ENCODE results near the gene FAM20A. TPM values are rescaled to one million over a fixed set of nuclear protein-coding genes. Genes with fewer than 3 reads are reported as not detected.
A peak's percentile ranks its signal among the peaks of the same experiment; 100 is the strongest.

The FAM20A gene
- total RNA-seq, 2 experiments from 2014 or later: not detected

GRCh38 chr17:68534695-68535088, 66.5 kb downstream of the FAM20A start:
- Histone ChIP-seq H3K4me3 (ENCODE audit: low read length) (no peak overlapping the region), H3K27me3 (ENCODE audit: control insufficient read depth in 1 of 2, insufficient read depth in 2 of 2, low read length in 2 of 2) (no peaks in the 10 kb centered on the region), H3K4me1 (ENCODE audit: insufficient read depth, low read length) (no peaks in the 10 kb centered on the region), H3K27ac (ENCODE audit: low read depth in 1 of 2, low read length in 2 of 2) (no peak overlapping the region), H3K9me3 (ENCODE audit: control insufficient read depth in 1 of 2, insufficient read depth in 1 of 2, low read length in 2 of 2) (no peaks in the 10 kb centered on the region), H3K36me3 (ENCODE audit: insufficient read depth, low read length) (peaks cover 82% of the 10 kb centered on the region)
- ATAC-seq (ENCODE audit: poor library complexity) (no peak), DNase-seq (no peak)
- no peaks in the 10 kb centered on the region for H3K9me3 Mint-ChIP-seq
- ChIA-PET POLR2A (no interaction called here), CTCF (interaction anchor here (0.9 kb wide), 1 partner anchor 9 kb away, joined by 4 read pairs; no protein-coding TSS in a partner anchor)
- no peak overlapping the region for H3K4me3 Mint-ChIP-seq
- intact Hi-C loops (cut with DNase I, micrococcal nuclease): loop anchor here in 1 of 2 experiments (5.0 kb wide), 1 partner anchor 713 kb away; no protein-coding TSS in a partner anchor
- no peaks in the 10 kb centered on the region for H3K27me3 Mint-ChIP-seq
- no peaks in the 10 kb centered on the region for H3K4me1 Mint-ChIP-seq (ENCODE audit: low read depth)
- TF ChIP-seq, protein P1, sequence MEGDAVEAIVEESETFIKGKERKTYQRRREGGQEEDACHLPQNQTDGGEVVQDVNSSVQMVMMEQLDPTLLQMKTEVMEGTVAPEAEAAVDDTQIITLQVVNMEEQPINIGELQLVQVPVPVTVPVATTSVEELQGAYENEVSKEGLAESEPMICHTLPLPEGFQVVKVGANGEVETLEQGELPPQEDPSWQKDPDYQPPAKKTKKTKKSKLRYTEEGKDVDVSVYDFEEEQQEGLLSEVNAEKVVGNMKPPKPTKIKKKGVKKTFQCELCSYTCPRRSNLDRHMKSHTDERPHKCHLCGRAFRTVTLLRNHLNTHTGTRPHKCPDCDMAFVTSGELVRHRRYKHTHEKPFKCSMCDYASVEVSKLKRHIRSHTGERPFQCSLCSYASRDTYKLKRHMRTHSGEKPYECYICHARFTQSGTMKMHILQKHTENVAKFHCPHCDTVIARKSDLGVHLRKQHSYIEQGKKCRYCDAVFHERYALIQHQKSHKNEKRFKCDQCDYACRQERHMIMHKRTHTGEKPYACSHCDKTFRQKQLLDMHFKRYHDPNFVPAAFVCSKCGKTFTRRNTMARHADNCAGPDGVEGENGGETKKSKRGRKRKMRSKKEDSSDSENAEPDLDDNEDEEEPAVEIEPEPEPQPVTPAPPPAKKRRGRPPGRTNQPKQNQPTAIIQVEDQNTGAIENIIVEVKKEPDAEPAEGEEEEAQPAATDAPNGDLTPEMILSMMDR (IDR thresholded peaks at IDR 0.05): no peak
- H3K27ac Mint-ChIP-seq: no peak overlapping the region
- H3K36me3 Mint-ChIP-seq (ENCODE audit: low read depth): peaks cover 89% of the 10 kb centered on the region

DNA sequence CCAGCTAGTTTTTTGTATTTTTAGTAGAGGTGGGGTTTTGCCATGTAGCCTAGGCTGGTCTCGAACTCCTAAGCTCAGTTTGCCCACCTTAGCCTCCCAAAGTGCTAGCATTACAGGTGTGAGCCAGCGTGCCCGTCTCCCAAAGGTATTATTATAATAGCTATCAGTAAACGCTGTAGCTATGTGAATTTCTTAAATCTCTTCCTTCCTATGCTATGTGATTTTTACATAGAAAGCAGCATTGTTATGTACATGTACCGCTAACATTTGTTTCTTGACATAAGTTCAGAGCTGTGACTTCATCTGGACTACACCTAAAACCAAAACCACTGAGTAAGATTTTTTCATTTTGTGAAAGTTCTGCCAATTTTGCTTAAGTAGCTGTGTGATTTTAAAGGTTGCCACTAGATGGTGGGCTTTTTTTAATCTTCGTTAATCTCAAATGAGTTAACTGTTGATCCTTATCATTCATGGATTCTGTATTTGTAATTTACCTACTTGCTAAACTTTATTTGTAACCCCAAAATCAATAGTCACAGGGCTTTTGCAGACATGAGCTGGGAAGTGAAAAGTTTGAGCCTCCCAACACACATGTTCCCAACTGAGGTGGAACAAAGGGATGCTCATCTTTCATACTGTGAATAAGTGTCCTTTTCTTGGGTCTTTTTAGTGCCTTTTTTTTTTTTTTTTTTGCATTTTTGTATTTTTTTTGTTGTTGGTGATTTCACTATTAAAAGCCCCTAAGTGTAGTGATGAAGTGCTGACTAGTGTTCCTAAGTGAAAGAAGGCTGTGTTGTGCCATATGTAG, 67.1 kb downstream of the FAM20A start:
- H3K27me3 ChIP-seq (ENCODE audit: control insufficient read depth in 1 of 2, insufficient read depth in 2 of 2, low read length in 2 of 2): no peaks in the 10 kb centered on the region
- Mint-ChIP-seq H3K27me3 (no peaks in the 10 kb centered on the region), H3K4me1 (ENCODE audit: low read depth) (no peaks in the 10 kb centered on the region), H3K4me3 (no peak overlapping the region), H3K36me3 (ENCODE audit: low read depth) (peaks cover 89% of the 10 kb centered on the region), H3K9me3 (no peaks in the 10 kb centered on the region), H3K27ac (no peak overlapping the region)
- TF ChIP-seq, protein P1 (IDR thresholded peaks at IDR 0.05): no peak
- CTCF ChIA-PET: interaction anchor here (0.9 kb wide), 1 partner anchor 8 kb away, joined by 4 read pairs; no protein-coding TSS in a partner anchor
- POLR2A ChIA-PET: no interaction called here
- no peak overlapping the region for H3K4me3 ChIP-seq (ENCODE audit: low read length)
- no peaks in the 10 kb centered on the region for H3K9me3 ChIP-seq (ENCODE audit: control insufficient read depth in 1 of 2, insufficient read depth in 1 of 2, low read length in 2 of 2)
- no peak overlapping the region for H3K27ac ChIP-seq (ENCODE audit: low read depth in 1 of 2, low read length in 2 of 2)
- intact Hi-C loops (cut with DNase I, micrococcal nuclease): no loop called here
- peaks cover 86% of the 10 kb centered on the region for H3K36me3 ChIP-seq (ENCODE audit: insufficient read depth, low read length)
- DNase-seq (peak in 1 of 14 experiments; percentile 15), ATAC-seq (ENCODE audit: poor library complexity) (no peak)
- no peaks in the 10 kb centered on the region for H3K4me1 ChIP-seq (ENCODE audit: insufficient read depth, low read length)

DNA sequence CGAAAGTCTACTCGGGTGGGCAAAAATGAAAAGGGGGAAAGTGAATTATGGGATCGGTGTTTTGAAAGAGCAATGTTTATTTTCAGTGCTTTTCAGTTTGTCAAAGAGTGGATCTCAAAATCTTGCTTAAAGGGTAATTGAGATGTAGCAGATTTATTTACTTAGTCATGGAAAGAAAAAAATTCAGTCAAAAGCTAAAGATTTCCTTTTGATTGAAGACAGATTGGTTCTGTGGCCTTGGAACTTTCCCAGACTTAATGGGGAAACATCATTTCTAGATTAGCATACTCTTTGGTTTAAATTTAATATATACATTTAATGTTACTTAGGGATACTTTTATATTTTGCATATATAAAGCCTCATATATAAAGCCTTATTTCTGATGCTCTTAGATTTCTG, 68.3 kb downstream of the FAM20A start:
- Histone ChIP-seq H3K27ac (ENCODE audit: low read depth in 1 of 2, low read length in 2 of 2) (no peak overlapping the region), H3K4me1 (ENCODE audit: insufficient read depth, low read length) (no peaks in the 10 kb centered on the region), H3K36me3 (ENCODE audit: insufficient read depth, low read length) (peaks cover 98% of the 10 kb centered on the region), H3K27me3 (ENCODE audit: control insufficient read depth in 1 of 2, insufficient read depth in 2 of 2, low read length in 2 of 2) (no peaks in the 10 kb centered on the region), H3K9me3 (ENCODE audit: control insufficient read depth in 1 of 2, insufficient read depth in 1 of 2, low read length in 2 of 2) (no peaks in the 10 kb centered on the region), H3K4me3 (ENCODE audit: low read length) (no peak overlapping the region)
- no peak for DNase-seq
- Mint-ChIP-seq H3K27me3 (no peaks in the 10 kb centered on the region), H3K9me3 (no peaks in the 10 kb centered on the region), H3K36me3 (ENCODE audit: low read depth) (peaks cover 90% of the 10 kb centered on the region), H3K4me1 (ENCODE audit: low read depth) (no peaks in the 10 kb centered on the region), H3K27ac (no peak overlapping the region), H3K4me3 (no peak overlapping the region)
- ChIA-PET POLR2A (no interaction called here), CTCF (no interaction called here)
- ATAC-seq (ENCODE audit: poor library complexity): no peak
- TF ChIP-seq, protein P1 (IDR thresholded peaks at IDR 0.05): no peak
- intact Hi-C loops (cut with DNase I, micrococcal nuclease): no loop called here

Data from CD4-positive, alpha-beta T cell (primary cell).